ENCODE data around the gene ADAMTS4. TPM values are rescaled to one million over a fixed set of nuclear protein-coding genes. Genes with fewer than 3 reads are reported as not detected.

ADAMTS4 gene
- total and polyA plus RNA-seq, 9 of the 15 experiments (the other 6 are each of a cell fraction or from before 2014, with no cell fraction given), result 0.07 to 3.7 (median 0.41) TPM

GRCh38 chr1:161159087-161159912 lies 39.6 kb downstream of the ADAMTS4 start, which contains the start of gene USP21 (continued):
- TF ChIP-seq THRAP3 (IDR thresholded peaks at IDR 0.05; ENCODE audit: borderline replicate concordance), result no peak
- TF ChIP-seq MEIS2 (IDR thresholded peaks at IDR 0.05; ENCODE audit: partially characterized antibody), result peak; percentile 93
- TF ChIP-seq, protein P1, sequence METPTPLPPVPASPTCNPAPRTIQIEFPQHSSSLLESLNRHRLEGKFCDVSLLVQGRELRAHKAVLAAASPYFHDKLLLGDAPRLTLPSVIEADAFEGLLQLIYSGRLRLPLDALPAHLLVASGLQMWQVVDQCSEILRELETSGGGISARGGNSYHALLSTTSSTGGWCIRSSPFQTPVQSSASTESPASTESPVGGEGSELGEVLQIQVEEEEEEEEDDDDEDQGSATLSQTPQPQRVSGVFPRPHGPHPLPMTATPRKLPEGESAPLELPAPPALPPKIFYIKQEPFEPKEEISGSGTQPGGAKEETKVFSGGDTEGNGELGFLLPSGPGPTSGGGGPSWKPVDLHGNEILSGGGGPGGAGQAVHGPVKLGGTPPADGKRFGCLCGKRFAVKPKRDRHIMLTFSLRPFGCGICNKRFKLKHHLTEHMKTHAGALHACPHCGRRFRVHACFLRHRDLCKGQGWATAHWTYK (CRISPR knock-in tag; IDR thresholded peaks at IDR 0.05), result 0 out of 2 replicates have a peak, but pooled peaks have one; percentile 14
- no peak for TF ChIP-seq CEBPZ (IDR thresholded peaks at IDR 0.05; ENCODE audit: borderline replicate concordance, low read depth, low read length)
- TF ChIP-seq NR1H2 (CRISPR knock-in tag; IDR thresholded peaks at IDR 0.05), result no peak
- TF ChIP-seq, protein P2, sequence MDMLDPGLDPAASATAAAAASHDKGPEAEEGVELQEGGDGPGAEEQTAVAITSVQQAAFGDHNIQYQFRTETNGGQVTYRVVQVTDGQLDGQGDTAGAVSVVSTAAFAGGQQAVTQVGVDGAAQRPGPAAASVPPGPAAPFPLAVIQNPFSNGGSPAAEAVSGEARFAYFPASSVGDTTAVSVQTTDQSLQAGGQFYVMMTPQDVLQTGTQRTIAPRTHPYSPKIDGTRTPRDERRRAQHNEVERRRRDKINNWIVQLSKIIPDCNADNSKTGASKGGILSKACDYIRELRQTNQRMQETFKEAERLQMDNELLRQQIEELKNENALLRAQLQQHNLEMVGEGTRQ (CRISPR knock-in tag; IDR thresholded peaks at IDR 0.05), result no peak
- TF ChIP-seq, protein P3, sequence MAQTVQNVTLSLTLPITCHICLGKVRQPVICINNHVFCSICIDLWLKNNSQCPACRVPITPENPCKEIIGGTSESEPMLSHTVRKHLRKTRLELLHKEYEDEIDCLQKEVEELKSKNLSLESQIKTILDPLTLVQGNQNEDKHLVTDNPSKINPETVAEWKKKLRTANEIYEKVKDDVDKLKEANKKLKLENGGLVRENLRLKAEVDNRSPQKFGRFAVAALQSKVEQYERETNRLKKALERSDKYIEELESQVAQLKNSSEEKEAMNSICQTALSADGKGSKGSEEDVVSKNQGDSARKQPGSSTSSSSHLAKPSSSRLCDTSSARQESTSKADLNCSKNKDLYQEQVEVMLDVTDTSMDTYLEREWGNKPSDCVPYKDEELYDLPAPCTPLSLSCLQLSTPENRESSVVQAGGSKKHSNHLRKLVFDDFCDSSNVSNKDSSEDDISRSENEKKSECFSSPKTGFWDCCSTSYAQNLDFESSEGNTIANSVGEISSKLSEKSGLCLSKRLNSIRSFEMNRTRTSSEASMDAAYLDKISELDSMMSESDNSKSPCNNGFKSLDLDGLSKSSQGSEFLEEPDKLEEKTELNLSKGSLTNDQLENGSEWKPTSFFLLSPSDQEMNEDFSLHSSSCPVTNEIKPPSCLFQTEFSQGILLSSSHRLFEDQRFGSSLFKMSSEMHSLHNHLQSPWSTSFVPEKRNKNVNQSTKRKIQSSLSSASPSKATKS (CRISPR knock-in tag; IDR thresholded peaks at IDR 0.05), result no peak
- TF ChIP-seq FOXJ3 (CRISPR knock-in tag; IDR thresholded peaks at IDR 0.05), result no peak
- peak; percentile 27; the same call in 1 of the 2 replicates for TF ChIP-seq FOXP1 (CRISPR knock-in tag; IDR thresholded peaks at IDR 0.05)
- TF ChIP-seq ZNF586 (CRISPR knock-in tag; conservative IDR thresholded peaks at IDR 0.05), result no peak
- TF ChIP-seq TCFL5 (CRISPR knock-in tag; conservative IDR thresholded peaks at IDR 0.05), result no peak
- TF ChIP-seq TFAP4 (CRISPR knock-in tag; IDR thresholded peaks at IDR 0.05; ENCODE audit: borderline replicate concordance), result peak; percentile 61
- TF ChIP-seq JUNB (CRISPR knock-in tag; conservative IDR thresholded peaks at IDR 0.05), result no peak
- no peak for TF ChIP-seq KDM4B (IDR thresholded peaks at IDR 0.05; ENCODE audit: borderline replicate concordance in 2 of 2, low read depth in 1 of 2)
- no peak for TF ChIP-seq CAMTA2 (CRISPR knock-in tag; conservative IDR thresholded peaks at IDR 0.05)
- peak; percentile 63; the same call in 1 of the 2 replicates for TF ChIP-seq EP400 (IDR thresholded peaks at IDR 0.05)
- no peak for TF ChIP-seq ZNF431 (CRISPR knock-in tag; IDR thresholded peaks at IDR 0.05)
- TF ChIP-seq ZZZ3 (IDR thresholded peaks at IDR 0.05), result no peak
- TF ChIP-seq CTBP1 (IDR thresholded peaks at IDR 0.05; ENCODE audit: borderline replicate concordance), result no peak; the same call in 1 of the 2 replicates
